ENCODE results near the gene RAB5B. TPM values are rescaled to one million over a fixed set of nuclear protein-coding genes. Genes with fewer than 3 reads are reported as not detected.
"Not testable (repeated sequence)": the region's sequence is repeated elsewhere in the genome, so short reads cannot be mapped to it uniquely, and the experiment has no call there.

The RAB5B gene
- total RNA-seq, 1 donor from 2014 or later, result 58.9 TPM

GRCh38 chr12:55978393-55978792 lies 4.5 kb downstream of the RAB5B start:
- intact Hi-C loops (cut with micrococcal nuclease), result loop anchor here (10.0 kb wide), 1 partner anchor 486 kb away; the partner anchor contains the start of gene SPRYD4

GRCh38 chr12:55979069-55979468 lies 5.2 kb downstream of the RAB5B start:
- intact Hi-C loops (cut with micrococcal nuclease), result loop anchor here (10.0 kb wide), 1 partner anchor 486 kb away; the partner anchor contains the start of gene SPRYD4

GRCh38 chr12:55981882-55982281 lies 8.0 kb downstream of the RAB5B start:
- intact Hi-C loops (cut with micrococcal nuclease), result not testable (repeated sequence)

GRCh38 chr12:55982319-55982936 lies 8.6 kb downstream of the RAB5B start:
- intact Hi-C loops (cut with micrococcal nuclease), result no loop called here

GRCh38 chr12:55983232-55983842 lies 9.5 kb downstream of the RAB5B start:
- intact Hi-C loops (cut with micrococcal nuclease), result no loop called here

GRCh38 chr12:55984861-55985260 lies 11.0 kb downstream of the RAB5B start:
- intact Hi-C loops (cut with micrococcal nuclease), result no loop called here

GRCh38 chr12:55985341-55985740 lies 11.5 kb downstream of the RAB5B start:
- intact Hi-C loops (cut with micrococcal nuclease), result no loop called here

- intact Hi-C loops (cut with micrococcal nuclease), result not testable (repeated sequence)
Measured at GRCh38 chr12:55985976-55986375, 12.1 kb downstream of the RAB5B start.

GRCh38 chr12:55991110-55991509 lies 17.2 kb downstream of the RAB5B start:
- intact Hi-C loops (cut with micrococcal nuclease), result no loop called here

GRCh38 chr12:55993230-55993853 lies 19.5 kb downstream of the RAB5B start:
- intact Hi-C loops (cut with micrococcal nuclease), result no loop called here

- intact Hi-C loops (cut with micrococcal nuclease), result no loop called here
Measured at GRCh38 chr12:55995366-55995765, 21.5 kb downstream of the RAB5B start.

GRCh38 chr12:55996201-55996714 lies 22.4 kb downstream of the RAB5B start:
- intact Hi-C loops (cut with micrococcal nuclease), result loop anchor here (1.0 kb wide), 3 partner anchors 33 to 108 kb away; partner anchors contain the start of genes PA2G4 and RPS26

- intact Hi-C loops (cut with micrococcal nuclease), result loop anchor here (1.0 kb wide), 3 partner anchors 32 to 107 kb away; partner anchors contain the start of genes PA2G4 and RPS26
Measured at GRCh38 chr12:55996715-55997534, 23.0 kb downstream of the RAB5B start, which contains the start of gene SUOX. Gene SUOX, plus strand, starts transcription at chr12:55997276. Its CDS starts 4,946 bp downstream, at chr12:56002222.

- intact Hi-C loops (cut with micrococcal nuclease), result no loop called here
Measured at GRCh38 chr12:55997535-55997859, 23.6 kb downstream of the RAB5B start.

- intact Hi-C loops (cut with micrococcal nuclease), result not testable (repeated sequence)
Measured at GRCh38 chr12:55999522-55999921, 25.6 kb downstream of the RAB5B start.

GRCh38 chr12:55999999-56000540 lies 26.2 kb downstream of the RAB5B start:
- intact Hi-C loops (cut with micrococcal nuclease), result not testable (repeated sequence)

GRCh38 chr12:56001487-56002100 lies 27.7 kb downstream of the RAB5B start:
- intact Hi-C loops (cut with micrococcal nuclease), result no loop called here

GRCh38 chr12:56003376-56003775 lies 29.5 kb downstream of the RAB5B start:
- intact Hi-C loops (cut with micrococcal nuclease), result not testable (repeated sequence)

GRCh38 chr12:56004211-56004610 lies 30.3 kb downstream of the RAB5B start:
- intact Hi-C loops (cut with micrococcal nuclease), result no loop called here
